Lung (tissue), 12 donors: ENCODE measurements around the gene NBAS. TPM values are rescaled to one million over a fixed set of nuclear protein-coding genes. Genes with fewer than 3 reads are reported as not detected.
"Not testable (repeated sequence)": the region's sequence is repeated elsewhere in the genome, so short reads cannot be mapped to it uniquely, and the experiment has no call there.

ENCODE experiments used
- ATAC-seq: fragments of 200-7000 bp; cut with Tn5 transposase; one replicate; pipeline ENCODE4 v1.9.1; 2020; ENCODE audit warnings: moderate number of reproducible peaks; ENCODE audit not compliant: insufficient read depth, low FRiP score
- DNase-seq, 3 donors: peaks; one replicate each; pipeline ENCODE4 v3.0.0-alpha.2; 2013 to 2017
- H3K27ac ChIP-seq, 2 donors: one replicate each; pipeline ENCODE4 v1.5.1; 2013; ENCODE audit warnings: mild to moderate bottlenecking in 2 of 2, moderate library complexity in 2 of 2, control low read depth in 1 of 2, inconsistent platforms in 1 of 2, low read depth in 1 of 2, low read length in 1 of 2
- H3K27me3 ChIP-seq, 3 donors: one replicate each; pipeline ENCODE4 v1.5.1; 2013; ENCODE audit warnings: low read length in 2 of 3; ENCODE audit not compliant: control insufficient read depth in 3 of 3, insufficient read depth in 3 of 3
- H3K36me3 ChIP-seq, 4 donors: one replicate each; pipeline ENCODE4 v1.5.1; 2013; ENCODE audit warnings: low read length in 4 of 4, mild to moderate bottlenecking in 1 of 4, moderate library complexity in 1 of 4; ENCODE audit not compliant: control insufficient read depth in 4 of 4, insufficient read depth in 4 of 4
- H3K4me1 ChIP-seq, 5 donors: one replicate each; pipeline ENCODE4 v1.5.1; 2013; ENCODE audit warnings: low read length in 5 of 5, mild to moderate bottlenecking in 2 of 5, moderate library complexity in 1 of 5; ENCODE audit not compliant: control insufficient read depth in 5 of 5, insufficient read depth in 5 of 5
- H3K4me3 ChIP-seq: one replicate; pipeline ENCODE4 v1.5.1; 2013; ENCODE audit warnings: mild to moderate bottlenecking, control low read depth, moderate library complexity
- H3K9ac ChIP-seq, 2 donors: one replicate each; pipeline ENCODE4 v1.5.1; 2013; ENCODE audit warnings: low read length in 2 of 2, control low read depth in 1 of 2; ENCODE audit not compliant: insufficient read depth in 1 of 2
- H3K9me3 ChIP-seq, 4 donors: one replicate each; pipeline ENCODE4 v1.5.1; 2013; ENCODE audit warnings: low read length in 3 of 4, mild to moderate bottlenecking in 1 of 4, moderate library complexity in 1 of 4; ENCODE audit not compliant: control insufficient read depth in 4 of 4, insufficient read depth in 3 of 4
- CTCF ChIP-seq: IDR thresholded peaks from 2 replicates; pipeline ENCODE4 v1.5.1; 2012; ENCODE audit warnings: mild to moderate bottlenecking; ENCODE audit errors: control extremely low read depth, extremely low read depth
- WGBS, 2 donors: extraction: QIAGEN DNeasy Blood & Tissue Kit; methylation state at CpG; one replicate each; pipeline ENCODE4 v1.1.7; 2013; 5-methylcytosine and 5-hydroxymethylcytosine counted together
- polyA plus RNA-seq, 2 donors: library from polyadenylated mRNA; stranded (reverse); fragments of 200-250 nt; gene quantifications; one replicate each; pipeline ENCODE4 v1.2.1, GENCODE V29; 2013
- total RNA-seq, 2 donors: library from RNA; depleted of rRNA in 1 of 2; stranded (reverse); fragments of >200 nt in 1 of 2; gene quantifications; one replicate each; pipeline ENCODE4 v1.2.1, GENCODE V29; 2014 to 2021
- donor health status: control.
- donor health status: control.
- donor health status: Bipolar disorder and iron deficiency.
- donor health status: healthy.
- donor health status: DM: yes; HTN: yes; CAD: no.

The NBAS gene
- total and polyA plus RNA-seq, 4 donors: 15.6 to 61.3 (median 35.4) TPM

GRCh38 chr2:15218423-15219086 is 342.6 kb downstream of the NBAS start:
- Histone ChIP-seq H3K36me3 (peaks cover 4 to 6% (median 5%) of the 10 kb centered on the region in 4 donors), H3K9ac (no peak overlapping the region), H3K27ac (no peak overlapping the region), H3K27me3 (no peaks in the 10 kb centered on the region), H3K4me3 (no peak overlapping the region), H3K4me1 (no peaks in the 10 kb centered on the region), H3K9me3 (no peaks in the 10 kb centered on the region)
- TF ChIP-seq CTCF: no peak
- ATAC-seq: no peak
- 97 to 99% methylated on average over 17 of the region's 17 CpGs for WGBS, 2 donors
- DNase-seq: no peak

- ATAC-seq (no peak), DNase-seq (no peak)
- no peaks in the 10 kb centered on the region for H3K27me3 ChIP-seq
- no peak overlapping the region for H3K4me3 ChIP-seq
- peaks cover 0 to 4% (median 0%) of the 10 kb centered on the region in 4 donors for H3K9me3 ChIP-seq
- H3K9ac ChIP-seq: no peak overlapping the region
- 93 to 99% methylated on average over 6 of the region's 6 CpGs for WGBS, 2 donors
- no peak for TF ChIP-seq CTCF
- no peaks in the 10 kb centered on the region for H3K4me1 ChIP-seq
- no peak overlapping the region for H3K27ac ChIP-seq
- H3K36me3 ChIP-seq: peaks cover 0 to 15% (median 4%) of the 10 kb centered on the region in 4 donors
Measured at GRCh38 chr2:15212249-15212648, 348.9 kb downstream of the NBAS start.

- peaks cover 0 to 13% (median 5%) of the 10 kb centered on the region in 4 donors for H3K36me3 ChIP-seq
- not testable (repeated sequence) for H3K27me3 ChIP-seq, H3K27ac ChIP-seq, H3K4me3 ChIP-seq, H3K9me3 ChIP-seq, ATAC-seq, DNase-seq, H3K9ac ChIP-seq, H3K4me1 ChIP-seq
- WGBS, 2 donors: 97 to 99% methylated on average over 1 of the region's 1 CpG
Measured at GRCh38 chr2:15210542-15210941, 350.6 kb downstream of the NBAS start.

GRCh38 chr2:15206419-15206818 is 354.7 kb downstream of the NBAS start:
- DNase-seq (no peak), ATAC-seq (no peak)
- H3K36me3 ChIP-seq: peaks cover 0 to 4% (median 2%) of the 10 kb centered on the region in 4 donors
- H3K9me3 ChIP-seq: no peaks in the 10 kb centered on the region
- H3K4me3 ChIP-seq: no peak overlapping the region
- TF ChIP-seq CTCF: no peak
- 97 to 100% methylated on average over 1 of the region's 1 CpG for WGBS, 2 donors
- H3K27me3 ChIP-seq: no peaks in the 10 kb centered on the region
- no peaks in the 10 kb centered on the region for H3K4me1 ChIP-seq
- no peak overlapping the region for H3K27ac ChIP-seq
- no peak overlapping the region for H3K9ac ChIP-seq
